ENCODE results near the gene RARB. TPM values are rescaled to one million over a fixed set of nuclear protein-coding genes. Genes with fewer than 3 reads are reported as not detected.

RARB gene
- total RNA-seq, 4 donors from 2014 or later = 0.34 to 1.6 (median 1.0) TPM

- TF ChIP-seq CTCF (IDR thresholded peaks at IDR 0.05; ENCODE audit: low read depth) = no peak
These were observed 207.0 kb downstream of the RARB start for GRCh38 chr3:25635038-25635437.

Small RNA genes lying within 50 kb of the gene (small RNA-seq; reads per million reads assigned to genes)
- not detected for gene RF01161
- not detected for gene RF02271

Other genes starting within 250 kb of the RARB start
- gene TOP2B, start 236.6 kb downstream of the RARB start, total RNA-seq = 100 to 1,000 TPM in 1 of 4 donors, 10 to 100 TPM in 3; 83.5 to 126 (median 87.0) TPM

All from subcutaneous adipose tissue (tissue), 4 donors.